Measurements from ENCODE around the gene RUSC1.
"Not testable (repeated sequence)": the region's sequence is repeated elsewhere in the genome, so short reads cannot be mapped to it uniquely, and the experiment has no call there.

The RUSC1 gene, protein sequence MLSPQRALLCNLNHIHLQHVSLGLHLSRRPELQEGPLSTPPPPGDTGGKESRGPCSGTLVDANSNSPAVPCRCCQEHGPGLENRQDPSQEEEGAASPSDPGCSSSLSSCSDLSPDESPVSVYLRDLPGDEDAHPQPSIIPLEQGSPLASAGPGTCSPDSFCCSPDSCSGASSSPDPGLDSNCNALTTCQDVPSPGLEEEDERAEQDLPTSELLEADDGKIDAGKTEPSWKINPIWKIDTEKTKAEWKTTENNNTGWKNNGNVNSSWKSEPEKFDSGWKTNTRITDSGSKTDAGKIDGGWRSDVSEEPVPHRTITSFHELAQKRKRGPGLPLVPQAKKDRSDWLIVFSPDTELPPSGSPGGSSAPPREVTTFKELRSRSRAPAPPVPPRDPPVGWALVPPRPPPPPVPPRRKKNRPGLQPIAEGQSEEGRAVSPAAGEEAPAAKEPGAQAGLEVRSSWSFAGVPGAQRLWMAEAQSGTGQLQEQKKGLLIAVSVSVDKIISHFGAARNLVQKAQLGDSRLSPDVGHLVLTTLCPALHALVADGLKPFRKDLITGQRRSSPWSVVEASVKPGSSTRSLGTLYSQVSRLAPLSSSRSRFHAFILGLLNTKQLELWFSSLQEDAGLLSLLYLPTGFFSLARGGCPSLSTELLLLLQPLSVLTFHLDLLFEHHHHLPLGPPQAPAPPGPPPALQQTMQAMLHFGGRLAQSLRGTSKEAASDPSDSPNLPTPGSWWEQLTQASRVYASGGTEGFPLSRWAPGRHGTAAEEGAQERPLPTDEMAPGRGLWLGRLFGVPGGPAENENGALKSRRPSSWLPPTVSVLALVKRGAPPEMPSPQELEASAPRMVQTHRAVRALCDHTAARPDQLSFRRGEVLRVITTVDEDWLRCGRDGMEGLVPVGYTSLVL

DNA sequence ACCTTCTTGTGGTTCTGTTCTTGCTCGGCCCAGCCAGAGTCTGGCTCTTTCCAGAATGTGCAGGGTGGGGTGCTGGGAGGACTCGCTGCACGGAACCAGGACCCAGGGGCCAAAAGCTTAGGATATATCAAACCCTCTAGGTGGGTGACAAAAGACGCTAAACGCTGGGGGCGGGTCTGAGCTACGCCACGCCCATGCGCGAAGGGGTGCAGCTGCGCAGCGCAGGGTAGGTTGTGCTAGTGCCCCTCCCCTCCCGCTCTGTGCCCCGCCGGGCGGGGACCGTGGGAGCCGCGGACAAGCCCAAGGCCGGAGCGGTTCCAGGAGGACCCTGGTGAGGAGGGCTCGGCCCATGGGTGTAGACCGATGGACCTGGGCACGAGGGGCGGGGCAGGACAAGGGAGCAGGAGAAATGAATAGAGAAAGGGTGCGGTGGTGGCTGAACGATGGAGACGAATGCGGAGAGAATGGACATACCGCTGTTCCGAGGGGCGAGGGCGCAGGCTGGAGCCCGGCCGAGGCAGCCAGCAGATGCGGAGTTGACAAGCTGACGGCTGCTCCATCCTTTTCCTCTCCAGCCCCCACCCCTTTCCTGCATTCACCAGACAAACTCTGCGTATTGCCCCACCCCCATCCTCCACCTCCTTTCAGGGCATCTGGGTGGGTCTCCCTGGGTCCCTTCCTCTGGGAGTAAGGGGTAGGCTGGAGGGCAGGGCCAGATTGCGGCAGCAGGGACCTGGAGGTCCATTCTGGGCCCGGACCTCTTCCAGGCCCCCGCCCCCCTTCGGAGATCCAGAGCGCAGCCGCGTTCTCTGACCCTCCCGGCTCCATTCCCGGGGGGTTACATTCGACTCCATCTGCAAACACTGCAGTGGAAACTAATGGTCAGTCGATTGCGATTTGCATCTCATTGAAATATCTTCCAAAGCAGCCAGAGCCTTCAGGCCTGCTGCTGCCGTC is at the start of gene RUSC1:
RUSC1 (plus strand) TSS at position 234 of the 957 bp plus-strand sequence. CDS start 880 bp downstream, outside the sequence.
- DNase-seq, result peak; percentile 90

DNA sequence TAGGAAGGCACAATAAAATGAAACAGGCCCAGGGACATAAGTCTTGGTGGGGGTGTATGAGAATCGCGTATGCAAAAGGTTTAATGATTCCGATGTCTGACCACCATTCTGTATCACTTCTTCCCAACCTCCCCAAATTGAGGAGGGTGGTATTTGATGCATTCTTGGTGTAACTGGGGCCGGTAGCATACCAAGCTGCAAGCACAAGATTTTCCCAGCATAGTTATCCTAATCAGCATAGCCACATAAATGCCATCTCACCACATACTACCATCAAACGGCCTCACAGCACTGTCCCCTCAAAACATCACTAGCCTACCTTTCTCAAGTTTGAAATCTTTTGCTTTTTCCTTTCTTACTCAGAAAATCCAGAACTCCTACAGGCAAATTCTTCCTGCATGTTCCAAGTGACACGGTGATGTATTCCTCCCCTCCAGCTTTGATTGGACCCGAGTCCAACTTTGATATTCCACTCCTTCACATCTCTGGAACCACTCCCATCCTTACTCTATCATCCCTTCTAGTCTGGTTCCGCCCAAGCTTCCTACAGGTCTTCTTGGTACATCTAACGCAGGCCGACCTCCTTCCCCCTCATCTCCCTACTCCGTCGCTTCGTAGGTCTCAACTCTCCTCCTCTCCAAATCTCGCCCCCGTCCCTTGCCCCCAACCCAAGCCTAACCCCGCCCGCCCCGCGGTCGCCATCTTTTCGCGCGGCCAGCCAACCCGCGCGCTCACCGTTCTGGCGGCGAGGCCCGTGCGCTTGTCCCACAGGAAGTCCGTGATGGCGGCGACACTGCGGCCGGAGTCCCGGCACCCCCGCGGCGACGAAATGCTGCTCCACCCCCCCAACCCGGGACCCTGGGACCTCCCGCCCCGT is 48.0 kb upstream of the RUSC1 start:
- no peak for DNase-seq

DNA sequence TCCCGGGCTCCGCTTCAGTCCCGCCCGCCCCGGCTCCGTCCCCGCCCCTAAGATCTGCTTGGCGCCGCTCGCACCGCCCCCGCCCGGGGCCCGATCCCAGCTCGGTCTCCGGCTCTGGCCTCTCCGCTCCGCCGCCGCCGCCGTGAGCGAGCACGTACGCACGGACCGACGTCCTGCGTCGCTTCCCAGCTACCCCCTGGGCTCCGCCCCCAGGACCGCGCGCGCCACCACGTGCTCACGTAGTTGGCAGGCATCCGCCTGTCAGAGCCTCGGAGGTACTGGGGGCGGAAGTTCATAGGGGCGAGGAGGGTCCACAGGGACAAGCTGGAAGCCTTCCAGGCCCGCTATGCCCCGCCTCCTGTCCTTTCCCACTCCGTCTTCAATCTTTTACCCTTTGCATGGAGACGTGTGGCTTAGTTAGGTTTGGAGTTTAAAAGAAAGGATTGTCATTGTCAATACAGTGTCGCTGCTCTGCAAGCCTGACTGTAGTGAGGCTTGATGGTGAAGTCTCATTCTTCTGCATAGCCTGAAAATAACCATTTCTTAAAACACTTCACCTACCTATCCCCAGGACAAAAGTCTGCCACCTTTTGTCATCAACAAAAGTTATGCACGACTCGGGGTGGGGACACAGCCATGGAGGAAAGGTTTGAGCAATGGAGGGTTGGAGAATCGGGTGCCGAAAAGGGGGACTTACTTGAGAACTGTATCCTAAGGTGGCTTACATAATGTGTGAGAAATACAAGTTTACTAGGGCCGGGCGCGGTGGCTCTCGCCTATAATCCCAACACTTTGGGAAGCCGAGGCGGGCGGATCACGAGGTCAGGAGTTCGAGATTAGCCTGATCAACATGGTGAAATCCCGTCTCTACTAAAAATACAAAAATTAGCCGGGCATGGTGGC is 47.1 kb upstream of the RUSC1 start, which contains the start of gene CLK2:
CLK2 (minus strand) TSS at position 162 of the 903 bp plus-strand sequence. CDS start 2,527 bp downstream, outside the sequence.
- peak; percentile 98 for DNase-seq

DNA sequence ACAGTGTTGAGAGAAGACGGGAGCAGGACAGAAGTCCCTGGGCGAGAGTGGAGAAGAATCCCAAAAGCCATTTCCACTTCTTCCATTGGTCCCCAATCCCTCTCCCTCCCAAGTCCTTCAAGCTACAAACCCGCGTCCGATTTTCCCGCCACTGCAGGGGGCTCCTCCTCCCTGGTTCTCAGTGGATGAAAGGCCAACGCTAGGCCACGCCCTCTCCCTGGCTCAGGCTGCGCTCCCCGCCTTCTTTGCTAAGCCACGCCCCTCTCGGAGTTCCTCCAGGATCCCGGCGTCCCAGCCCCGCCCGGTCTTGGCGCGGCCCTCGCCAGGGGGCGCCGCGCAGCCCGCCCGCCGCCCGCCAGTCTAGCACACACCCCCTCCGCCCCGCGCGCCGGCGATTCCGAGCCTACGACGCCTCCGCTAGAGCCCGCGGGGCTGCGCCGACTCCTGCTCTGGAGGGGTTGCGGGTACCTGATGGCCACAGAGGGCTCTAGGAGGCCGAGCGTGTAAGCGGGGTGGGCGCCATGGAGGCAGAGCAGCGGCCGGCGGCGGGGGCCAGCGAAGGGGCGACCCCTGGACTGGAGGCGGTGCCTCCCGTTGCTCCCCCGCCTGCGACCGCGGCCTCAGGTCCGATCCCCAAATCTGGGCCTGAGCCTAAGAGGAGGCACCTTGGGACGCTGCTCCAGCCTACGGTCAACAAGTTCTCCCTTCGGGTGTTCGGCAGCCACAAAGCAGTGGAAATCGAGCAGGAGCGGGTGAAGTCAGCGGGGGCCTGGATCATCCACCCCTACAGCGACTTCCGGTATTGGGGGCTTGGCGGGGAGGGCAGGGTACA is 43.4 kb upstream of the RUSC1 start, which contains the start of gene HCN3:
HCN3 (plus strand) TSS at position 394 of the 832 bp plus-strand sequence; CDS start at position 522, 128 bp downstream.
- peak; percentile 99 for DNase-seq

DNA sequence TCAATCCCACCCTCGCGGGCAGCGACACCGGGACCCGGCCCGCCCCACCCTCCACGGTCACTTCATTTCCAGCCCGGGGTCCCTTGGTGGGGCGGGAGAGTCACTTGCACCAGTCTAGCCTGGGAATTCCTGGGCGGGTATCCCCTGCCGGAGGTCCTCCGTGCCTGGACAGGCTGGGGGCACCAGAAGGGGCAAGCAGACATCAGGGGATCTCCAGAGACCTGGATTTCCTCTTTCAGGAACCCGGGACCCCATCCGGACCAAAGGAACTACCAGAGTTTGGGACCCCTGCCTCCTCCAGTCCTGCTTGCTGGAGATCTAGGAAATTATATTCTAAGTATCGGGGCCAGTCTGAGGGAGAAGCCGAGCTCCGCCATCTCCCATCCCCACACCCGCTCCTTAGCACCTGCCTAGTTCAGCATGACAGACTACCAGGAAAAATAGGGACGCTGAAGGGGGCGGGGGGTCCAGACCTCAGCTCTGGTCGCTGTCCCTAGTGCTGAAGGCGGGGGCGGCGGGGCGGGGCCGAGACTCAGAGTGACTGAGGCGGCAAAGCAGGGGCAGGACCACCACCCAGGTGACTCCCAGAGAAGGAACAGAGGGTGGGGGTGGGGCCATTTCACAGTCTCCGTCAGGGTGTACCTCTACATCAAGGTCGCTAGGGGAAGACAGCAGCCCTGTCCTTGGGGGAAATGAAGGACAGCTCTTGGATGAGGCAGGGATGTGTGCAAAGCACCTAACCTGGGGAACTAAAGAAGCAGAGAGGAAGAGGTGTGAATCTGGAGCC is 42.6 kb upstream of the RUSC1 start:
- peak; percentile 83 for DNase-seq

DNA sequence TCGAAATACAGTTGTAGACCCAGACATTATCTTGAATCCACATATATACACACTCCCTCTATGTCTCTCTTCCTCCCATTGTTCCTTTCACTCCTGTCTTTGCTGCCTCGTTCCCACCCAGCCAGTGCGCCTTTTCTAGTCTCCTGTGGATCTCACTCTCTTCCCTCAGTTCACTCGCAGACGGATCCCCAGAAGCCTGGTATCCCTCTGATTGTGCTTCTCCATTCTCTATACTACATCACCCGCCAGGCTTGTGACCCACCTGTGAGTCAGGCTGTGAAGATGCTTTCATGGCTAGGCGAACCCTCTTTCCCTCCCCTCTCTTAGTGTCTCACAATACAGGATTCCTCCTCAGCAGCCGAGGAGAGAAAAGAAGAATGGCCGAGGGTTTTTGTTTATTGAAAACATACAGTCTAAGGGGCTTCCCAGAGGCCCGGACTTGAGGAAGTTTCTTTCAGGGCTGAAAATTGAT is 42.0 kb upstream of the RUSC1 start:
- no peak for DNase-seq

DNA sequence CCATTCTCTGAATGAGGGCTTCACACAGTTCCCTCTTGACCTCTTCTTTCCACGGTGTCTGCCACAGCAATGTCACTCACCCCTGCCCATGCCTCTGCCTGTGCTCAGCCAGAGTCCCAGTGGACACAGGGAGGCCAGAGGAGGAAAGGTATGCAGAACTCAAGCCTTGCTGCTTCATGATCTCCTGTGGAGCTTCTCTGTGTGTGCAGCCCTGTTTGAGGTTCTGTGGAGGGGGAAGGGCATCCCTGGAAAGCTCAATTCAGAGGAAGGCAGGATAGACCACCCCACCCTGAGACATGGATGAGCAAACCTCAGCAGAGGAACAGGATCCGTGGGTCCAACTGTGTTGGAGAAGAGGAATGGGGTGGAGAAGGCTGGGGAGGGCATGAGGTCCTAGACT is 41.4 kb upstream of the RUSC1 start:
- no peak for DNase-seq

DNA sequence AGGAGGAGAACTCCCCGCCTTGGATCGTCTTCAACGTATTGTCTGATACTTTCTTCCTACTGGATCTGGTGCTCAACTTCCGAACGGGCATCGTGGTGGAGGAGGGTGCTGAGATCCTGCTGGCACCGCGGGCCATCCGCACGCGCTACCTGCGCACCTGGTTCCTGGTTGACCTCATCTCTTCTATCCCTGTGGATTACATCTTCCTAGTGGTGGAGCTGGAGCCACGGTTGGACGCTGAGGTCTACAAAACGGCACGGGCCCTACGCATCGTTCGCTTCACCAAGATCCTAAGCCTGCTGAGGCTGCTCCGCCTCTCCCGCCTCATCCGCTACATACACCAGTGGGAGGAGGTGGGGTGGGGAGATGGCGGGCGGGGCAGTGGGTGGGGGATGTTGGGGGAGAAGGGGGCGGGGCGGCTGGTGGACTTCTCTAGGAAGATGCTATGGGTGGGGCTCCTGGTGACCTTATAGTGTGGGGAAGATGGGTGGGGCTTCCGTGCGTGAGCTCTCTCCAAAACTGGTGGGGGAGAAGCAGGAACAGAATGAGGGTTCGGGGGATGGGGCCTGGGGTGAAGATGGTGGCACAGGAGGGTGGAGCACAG is 38.1 kb upstream of the RUSC1 start:
- DNase-seq, result no peak

DNA sequence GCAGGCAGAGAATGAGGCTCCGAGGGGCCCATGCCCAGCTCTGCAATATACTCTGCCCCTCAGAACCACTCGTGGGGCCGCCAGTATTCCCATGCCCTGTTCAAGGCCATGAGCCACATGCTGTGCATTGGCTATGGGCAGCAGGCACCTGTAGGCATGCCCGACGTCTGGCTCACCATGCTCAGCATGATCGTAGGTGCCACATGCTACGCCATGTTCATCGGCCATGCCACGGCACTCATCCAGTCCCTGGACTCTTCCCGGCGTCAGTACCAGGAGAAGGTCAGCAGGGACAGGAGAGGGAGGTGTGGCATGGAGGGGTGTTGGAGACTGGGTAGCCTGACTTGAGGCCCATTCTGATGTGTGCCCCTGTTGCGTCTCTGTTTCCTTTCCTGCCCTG is 36.2 kb upstream of the RUSC1 start:
- DNase-seq, result no peak

DNA sequence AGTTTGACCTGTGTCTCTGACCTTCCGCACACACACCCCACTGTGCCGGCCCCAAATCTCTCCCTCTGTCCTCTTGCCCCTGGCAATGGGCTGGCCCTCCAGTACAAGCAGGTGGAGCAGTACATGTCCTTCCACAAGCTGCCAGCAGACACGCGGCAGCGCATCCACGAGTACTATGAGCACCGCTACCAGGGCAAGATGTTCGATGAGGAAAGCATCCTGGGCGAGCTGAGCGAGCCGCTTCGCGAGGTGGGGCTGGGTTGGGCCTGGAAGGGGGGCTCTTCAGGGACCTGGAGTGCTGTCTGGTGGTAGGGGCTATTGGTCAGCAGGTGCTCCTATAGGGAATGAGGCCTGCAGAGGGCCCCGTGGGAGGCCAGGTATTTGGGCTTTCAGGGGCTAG is 35.6 kb upstream of the RUSC1 start:
- DNase-seq, result no peak

DNA sequence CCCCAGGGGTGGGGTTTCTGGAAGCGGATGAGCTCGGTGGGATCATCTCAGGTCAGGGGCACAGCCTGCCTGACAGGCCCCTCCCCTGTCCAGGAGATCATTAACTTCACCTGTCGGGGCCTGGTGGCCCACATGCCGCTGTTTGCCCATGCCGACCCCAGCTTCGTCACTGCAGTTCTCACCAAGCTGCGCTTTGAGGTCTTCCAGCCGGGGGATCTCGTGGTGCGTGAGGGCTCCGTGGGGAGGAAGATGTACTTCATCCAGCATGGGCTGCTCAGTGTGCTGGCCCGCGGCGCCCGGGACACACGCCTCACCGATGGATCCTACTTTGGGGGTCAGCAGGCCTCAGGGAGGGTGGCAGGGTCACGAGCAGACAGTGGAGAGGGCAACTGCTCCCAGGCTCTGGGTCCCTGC is 35.1 kb upstream of the RUSC1 start:
- DNase-seq, result no peak

DNA sequence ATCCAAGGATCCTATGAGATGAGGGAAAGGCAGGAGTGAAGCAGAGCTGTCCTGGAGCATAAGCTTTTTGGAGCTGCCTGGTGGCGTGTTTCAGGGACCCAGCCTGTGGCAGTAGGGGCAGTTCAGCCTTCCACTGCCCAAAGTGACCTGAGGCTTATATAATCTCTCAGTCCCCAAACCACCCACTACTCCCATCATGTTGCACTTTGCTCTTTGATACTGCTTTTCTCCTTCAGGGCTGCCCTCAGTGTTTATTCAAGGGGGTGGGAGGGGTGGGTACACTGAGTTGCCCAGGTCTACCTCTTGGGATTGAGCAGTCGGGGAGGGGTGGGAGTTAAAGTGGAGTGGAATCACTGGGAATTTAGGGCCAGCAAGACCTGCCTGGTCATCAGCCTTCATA is 34.1 kb upstream of the RUSC1 start:
- no peak for DNase-seq

DNA sequence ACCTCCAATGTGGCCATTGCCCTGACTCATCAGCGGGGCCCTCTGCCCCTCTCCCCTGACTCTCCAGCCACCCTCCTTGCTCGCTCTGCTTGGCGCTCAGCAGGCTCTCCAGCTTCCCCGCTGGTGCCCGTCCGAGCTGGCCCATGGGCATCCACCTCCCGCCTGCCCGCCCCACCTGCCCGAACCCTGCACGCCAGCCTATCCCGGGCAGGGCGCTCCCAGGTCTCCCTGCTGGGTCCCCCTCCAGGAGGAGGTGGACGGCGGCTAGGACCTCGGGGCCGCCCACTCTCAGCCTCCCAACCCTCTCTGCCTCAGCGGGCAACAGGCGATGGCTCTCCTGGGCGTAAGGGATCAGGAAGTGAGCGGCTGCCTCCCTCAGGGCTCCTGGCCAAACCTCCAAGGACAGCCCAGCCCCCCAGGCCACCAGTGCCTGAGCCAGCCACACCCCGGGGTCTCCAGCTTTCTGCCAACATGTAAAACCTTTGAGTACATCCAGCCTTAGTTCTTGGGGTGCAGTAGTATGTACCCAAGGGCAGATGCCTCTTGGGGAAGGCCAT is 32.6 kb upstream of the RUSC1 start:
- DNase-seq, result no peak

DNA sequence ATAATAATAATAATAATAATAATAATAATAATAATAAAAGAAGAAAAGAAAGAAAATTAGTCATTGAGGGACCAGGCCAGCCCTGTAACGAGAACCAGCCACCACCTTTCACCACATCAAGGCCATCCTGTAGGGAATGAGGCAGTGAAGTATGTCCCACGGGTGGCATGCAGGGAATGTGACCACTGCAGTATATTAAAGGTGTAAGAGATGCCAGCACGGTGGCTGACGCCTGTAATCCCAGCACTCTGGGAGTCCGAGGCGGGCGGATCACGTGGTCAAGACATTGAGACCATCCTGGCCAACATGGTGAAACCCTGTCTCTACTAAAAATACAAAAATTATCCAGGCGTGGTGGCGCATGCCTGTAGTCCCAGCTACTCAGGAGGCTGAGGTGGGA is 29.7 kb upstream of the RUSC1 start:
- not testable (repeated sequence) for DNase-seq

DNA sequence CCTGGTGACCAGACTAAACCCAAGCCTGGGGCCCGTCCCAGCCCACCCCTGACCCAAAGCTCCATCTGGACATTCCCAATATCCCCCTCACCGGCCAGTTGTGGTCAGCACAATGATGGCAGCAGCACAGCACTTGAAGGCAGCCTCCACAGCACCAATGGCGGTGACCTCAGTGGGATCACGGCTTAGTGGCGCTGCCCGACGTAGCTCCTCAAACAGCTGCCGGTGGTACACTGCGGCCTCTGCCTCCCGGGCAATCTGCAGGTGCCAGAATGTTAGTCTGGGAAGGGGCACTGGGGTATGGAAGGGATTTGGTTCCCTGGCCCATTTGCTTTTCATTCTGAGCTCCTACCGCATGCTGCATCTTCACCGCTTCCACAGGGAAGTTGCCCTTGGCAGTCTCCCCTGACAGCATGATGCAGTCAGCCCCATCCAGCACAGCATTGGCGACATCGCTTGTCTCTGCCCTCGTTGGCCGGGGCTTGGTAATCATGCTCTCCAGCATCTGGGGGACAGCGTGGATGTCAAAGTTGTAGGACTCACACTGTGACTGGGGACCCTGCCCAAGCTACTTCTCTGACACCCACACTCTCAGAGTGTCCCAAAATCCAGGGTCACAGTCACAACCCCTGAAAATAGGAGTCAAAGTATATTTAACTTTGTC is 27.5 kb upstream of the RUSC1 start:
- no peak for DNase-seq

DNA sequence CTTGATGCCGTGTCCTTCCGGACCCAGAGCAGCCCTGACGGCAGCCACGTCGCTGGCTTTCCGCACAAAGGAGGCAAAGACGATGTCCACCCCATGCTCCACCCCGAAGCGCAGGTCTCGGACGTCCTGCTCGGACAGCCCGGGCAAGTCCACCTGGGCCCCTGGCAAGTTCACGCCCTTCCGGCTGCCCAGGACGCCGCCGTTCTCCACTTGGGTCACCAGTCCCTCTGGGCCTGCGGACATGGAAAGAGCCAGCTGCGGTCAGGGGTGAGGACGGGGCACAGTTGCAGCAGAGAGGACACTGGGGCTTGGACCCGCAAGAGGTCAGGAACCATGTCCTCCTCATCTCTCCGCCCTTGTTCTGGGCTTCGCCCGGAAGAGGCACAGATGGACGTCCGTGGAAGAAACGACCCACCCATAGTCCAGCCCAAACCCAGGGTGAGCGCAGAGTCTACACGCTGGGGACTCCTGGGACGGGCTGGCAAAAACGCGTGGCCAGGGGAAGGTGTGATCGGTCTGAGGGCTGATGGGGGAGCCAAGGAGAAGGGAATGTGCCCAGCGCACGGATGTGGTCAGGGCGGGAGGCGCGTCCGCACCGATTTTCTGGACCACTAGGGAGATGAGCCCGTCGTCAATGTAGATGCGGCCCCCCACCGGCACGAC is 26.0 kb upstream of the RUSC1 start:
- DNase-seq, result no peak
